Measurements from ENCODE around the gene C10orf67.
"Not testable (repeated sequence)": the region's sequence is repeated elsewhere in the genome, so short reads cannot be mapped to it uniquely, and the experiment has no call there.

The C10orf67 gene

DNA sequence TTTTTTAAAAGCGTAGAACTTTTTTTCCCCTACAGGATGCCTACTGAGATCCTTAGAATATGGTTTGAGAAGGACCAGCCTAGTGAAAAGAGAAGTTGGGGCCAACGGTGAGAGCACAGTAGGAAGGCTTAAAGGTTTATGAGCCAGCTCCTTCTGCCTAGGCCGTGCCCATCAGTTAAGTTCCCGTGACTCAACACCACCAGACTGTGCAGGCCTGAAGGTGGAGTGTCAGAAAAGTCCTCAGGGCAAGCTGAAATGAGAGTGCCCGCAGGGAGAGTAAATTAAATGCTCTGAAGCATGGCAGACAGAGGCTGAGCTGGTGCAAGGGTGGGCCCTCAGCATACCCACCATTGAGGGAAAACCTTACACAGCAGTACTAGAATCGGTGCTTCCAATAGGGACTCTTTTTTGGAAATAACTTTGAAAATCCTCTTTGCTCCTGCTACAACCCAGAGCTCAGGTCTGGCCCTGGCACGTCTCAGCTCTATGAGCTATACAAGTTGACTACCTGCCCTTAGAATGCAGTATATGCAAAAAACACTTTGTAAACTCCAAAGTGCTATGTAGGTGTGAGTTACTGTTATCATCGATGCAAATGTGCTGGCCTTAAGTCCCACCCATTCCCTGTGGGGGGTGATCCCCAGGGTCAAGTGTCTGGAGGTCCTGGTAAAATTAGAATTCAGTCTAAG is 15.2 kb upstream of the C10orf67 start (continued):
- TF ChIP-seq ZFP30 (CRISPR knock-in tag; IDR thresholded peaks at IDR 0.05): no peak
- no peak for TF ChIP-seq SNAI2 (CRISPR knock-in tag; IDR thresholded peaks at IDR 0.05)
- TF ChIP-seq ARNTL (CRISPR knock-in tag; IDR thresholded peaks at IDR 0.05; ENCODE audit: borderline replicate concordance, low read depth): no peak
- no peak for TF ChIP-seq CSDC2 (CRISPR knock-in tag; IDR thresholded peaks at IDR 0.05)
- no peak for TF ChIP-seq ZC3H10 (CRISPR knock-in tag; IDR thresholded peaks at IDR 0.05)
- no peak for TF ChIP-seq ZFP3 (CRISPR knock-in tag; IDR thresholded peaks at IDR 0.05)
- no peak for TF ChIP-seq ZNF8 (CRISPR knock-in tag; IDR thresholded peaks at IDR 0.05)

DNA sequence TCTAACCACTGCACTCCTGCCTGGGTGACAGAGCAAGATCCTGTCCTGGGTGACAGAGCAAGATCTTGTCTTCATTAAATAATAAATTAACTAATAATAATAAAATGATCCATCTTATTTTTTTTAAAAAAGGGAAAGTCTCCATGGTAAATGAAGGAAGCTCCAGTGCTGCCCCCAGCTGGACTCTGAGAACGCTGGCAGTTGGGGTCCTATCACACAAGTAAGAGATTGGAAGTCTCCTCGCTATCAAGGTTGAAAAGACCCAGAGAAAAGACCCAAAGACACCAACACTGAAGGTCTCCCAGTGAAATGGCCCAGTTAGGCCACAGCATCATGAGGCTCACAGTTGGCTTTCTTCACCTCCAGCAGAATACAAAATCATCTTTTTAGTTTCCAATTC is 13.8 kb upstream of the C10orf67 start:
- TF ChIP-seq RARB (CRISPR knock-in tag; IDR thresholded peaks at IDR 0.05) (no peak), ZNF70 (CRISPR knock-in tag; IDR thresholded peaks at IDR 0.05) (peak; percentile 92)
- ATAC-seq: peak; percentile 49; the same call in 1 of the 3 replicates

DNA sequence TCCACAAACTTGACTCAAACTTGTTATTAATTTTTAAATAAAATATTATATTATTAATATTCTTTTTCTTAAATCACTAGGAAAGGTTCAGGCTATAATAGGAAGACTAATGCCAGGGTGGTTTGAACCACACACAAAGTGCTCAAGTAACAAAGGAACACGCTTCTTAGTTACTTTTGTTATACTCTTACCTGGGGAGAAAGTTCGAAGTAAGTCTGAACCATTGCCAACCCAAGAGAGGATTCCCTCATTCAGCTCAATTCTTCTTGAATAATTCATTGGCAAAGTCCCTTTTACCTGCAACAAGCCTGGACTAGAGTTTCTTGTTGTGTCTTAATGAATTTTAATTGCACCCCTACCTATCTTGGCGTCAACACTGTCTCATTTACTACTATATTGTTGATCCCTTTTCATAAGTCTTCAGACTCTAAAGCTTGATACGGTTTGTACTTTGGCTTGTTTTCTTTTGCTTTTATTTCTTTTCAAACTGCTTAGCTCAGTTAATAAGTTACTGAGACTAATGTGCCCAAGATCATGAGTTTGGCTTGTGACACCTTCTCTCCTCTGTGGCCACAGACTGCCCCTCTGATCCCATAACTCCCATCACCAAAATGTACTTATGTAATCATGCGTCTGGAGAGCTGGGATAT is 10.2 kb upstream of the C10orf67 start:
- ATAC-seq: no peak
- TF ChIP-seq ZNF8 (CRISPR knock-in tag; IDR thresholded peaks at IDR 0.05) (no peak), TOX (CRISPR knock-in tag; IDR thresholded peaks at IDR 0.05; ENCODE audit: borderline replicate concordance) (no peak), OSR1 (CRISPR knock-in tag; IDR thresholded peaks at IDR 0.05) (no peak), BACH2 (CRISPR knock-in tag; IDR thresholded peaks at IDR 0.05; ENCODE audit: borderline replicate concordance) (no peak), ISL1 (CRISPR knock-in tag; IDR thresholded peaks at IDR 0.05) (no peak), ZFP3 (CRISPR knock-in tag; IDR thresholded peaks at IDR 0.05) (no peak), GLIS3 (CRISPR knock-in tag; IDR thresholded peaks at IDR 0.05) (no peak), ZNF70 (CRISPR knock-in tag; IDR thresholded peaks at IDR 0.05) (no peak)
- TF ChIP-seq, protein P1, sequence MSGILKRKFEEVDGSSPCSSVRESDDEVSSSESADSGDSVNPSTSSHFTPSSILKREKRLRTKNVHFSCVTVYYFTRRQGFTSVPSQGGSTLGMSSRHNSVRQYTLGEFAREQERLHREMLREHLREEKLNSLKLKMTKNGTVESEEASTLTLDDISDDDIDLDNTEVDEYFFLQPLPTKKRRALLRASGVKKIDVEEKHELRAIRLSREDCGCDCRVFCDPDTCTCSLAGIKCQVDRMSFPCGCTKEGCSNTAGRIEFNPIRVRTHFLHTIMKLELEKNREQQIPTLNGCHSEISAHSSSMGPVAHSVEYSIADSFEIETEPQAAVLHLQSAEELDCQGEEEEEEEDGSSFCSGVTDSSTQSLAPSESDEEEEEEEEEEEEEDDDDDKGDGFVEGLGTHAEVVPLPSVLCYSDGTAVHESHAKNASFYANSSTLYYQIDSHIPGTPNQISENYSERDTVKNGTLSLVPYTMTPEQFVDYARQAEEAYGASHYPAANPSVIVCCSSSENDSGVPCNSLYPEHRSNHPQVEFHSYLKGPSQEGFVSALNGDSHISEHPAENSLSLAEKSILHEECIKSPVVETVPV (CRISPR knock-in tag; IDR thresholded peaks at IDR 0.05): no peak

DNA sequence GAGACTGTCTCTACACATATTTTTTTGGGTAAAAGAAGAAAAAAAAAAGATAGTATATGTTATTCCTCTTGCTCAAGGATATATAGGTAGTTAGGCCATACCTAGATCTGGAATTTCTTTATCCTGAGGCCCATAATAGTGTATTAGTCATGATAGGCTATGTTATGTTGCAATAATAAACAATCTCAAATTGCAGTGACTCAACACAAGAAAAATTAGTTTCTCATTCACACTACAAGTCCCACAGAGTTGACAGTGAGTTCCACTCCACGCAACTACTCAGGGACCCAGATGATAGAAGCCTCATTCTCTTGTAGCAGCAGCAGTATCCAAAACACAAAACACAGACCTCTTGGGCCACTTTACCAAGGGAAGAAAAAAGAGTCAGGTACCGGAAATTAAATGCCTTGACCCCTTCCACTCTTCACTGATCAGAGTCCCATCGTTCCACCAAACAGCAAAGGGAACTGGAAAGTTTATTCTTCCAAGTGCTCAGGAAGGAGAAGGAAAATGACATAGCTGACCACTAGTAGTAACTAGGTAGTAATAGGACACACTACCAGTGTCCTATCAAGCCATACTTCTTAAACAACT is 7.4 kb upstream of the C10orf67 start:
- TF ChIP-seq, protein P2, sequence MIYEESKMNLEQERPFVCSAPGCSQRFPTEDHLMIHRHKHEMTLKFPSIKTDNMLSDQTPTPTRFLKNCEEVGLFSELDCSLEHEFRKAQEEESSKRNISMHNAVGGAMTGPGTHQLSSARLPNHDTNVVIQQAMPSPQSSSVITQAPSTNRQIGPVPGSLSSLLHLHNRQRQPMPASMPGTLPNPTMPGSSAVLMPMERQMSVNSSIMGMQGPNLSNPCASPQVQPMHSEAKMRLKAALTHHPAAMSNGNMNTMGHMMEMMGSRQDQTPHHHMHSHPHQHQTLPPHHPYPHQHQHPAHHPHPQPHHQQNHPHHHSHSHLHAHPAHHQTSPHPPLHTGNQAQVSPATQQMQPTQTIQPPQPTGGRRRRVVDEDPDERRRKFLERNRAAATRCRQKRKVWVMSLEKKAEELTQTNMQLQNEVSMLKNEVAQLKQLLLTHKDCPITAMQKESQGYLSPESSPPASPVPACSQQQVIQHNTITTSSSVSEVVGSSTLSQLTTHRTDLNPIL (CRISPR knock-in tag; IDR thresholded peaks at IDR 0.05; ENCODE audit: low read depth): no peak
- TF ChIP-seq ARNTL (CRISPR knock-in tag; IDR thresholded peaks at IDR 0.05; ENCODE audit: borderline replicate concordance, low read depth): no peak
- TF ChIP-seq ZNF8 (CRISPR knock-in tag; IDR thresholded peaks at IDR 0.05): no peak
- no peak for TF ChIP-seq RARB (CRISPR knock-in tag; IDR thresholded peaks at IDR 0.05)
- TF ChIP-seq ZFP30 (CRISPR knock-in tag; IDR thresholded peaks at IDR 0.05): no peak
- TF ChIP-seq SNAI2 (CRISPR knock-in tag; IDR thresholded peaks at IDR 0.05): no peak
- TF ChIP-seq, protein P3, sequence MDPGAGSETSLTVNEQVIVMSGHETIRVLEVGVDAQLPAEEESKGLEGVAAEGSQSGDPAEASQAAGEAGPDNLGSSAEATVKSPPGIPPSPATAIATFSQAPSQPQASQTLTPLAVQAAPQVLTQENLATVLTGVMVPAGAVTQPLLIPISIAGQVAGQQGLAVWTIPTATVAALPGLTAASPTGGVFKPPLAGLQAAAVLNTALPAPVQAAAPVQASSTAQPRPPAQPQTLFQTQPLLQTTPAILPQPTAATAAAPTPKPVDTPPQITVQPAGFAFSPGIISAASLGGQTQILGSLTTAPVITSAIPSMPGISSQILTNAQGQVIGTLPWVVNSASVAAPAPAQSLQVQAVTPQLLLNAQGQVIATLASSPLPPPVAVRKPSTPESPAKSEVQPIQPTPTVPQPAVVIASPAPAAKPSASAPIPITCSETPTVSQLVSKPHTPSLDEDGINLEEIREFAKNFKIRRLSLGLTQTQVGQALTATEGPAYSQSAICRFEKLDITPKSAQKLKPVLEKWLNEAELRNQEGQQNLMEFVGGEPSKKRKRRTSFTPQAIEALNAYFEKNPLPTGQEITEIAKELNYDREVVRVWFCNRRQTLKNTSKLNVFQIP (CRISPR knock-in tag; IDR thresholded peaks at IDR 0.05; ENCODE audit: borderline replicate concordance, low read depth): no peak
- no peak for TF ChIP-seq CSDC2 (CRISPR knock-in tag; IDR thresholded peaks at IDR 0.05)
- TF ChIP-seq TOX (CRISPR knock-in tag; IDR thresholded peaks at IDR 0.05; ENCODE audit: borderline replicate concordance): no peak
- TF ChIP-seq PPARA (CRISPR knock-in tag; IDR thresholded peaks at IDR 0.05; ENCODE audit: borderline replicate concordance): no peak
- TF ChIP-seq GLIS3 (CRISPR knock-in tag; IDR thresholded peaks at IDR 0.05): no peak
- no peak for TF ChIP-seq ZNF565 (CRISPR knock-in tag; conservative IDR thresholded peaks at IDR 0.05; ENCODE audit: low read depth)
- no peak for TF ChIP-seq ZC3H10 (CRISPR knock-in tag; IDR thresholded peaks at IDR 0.05)
- TF ChIP-seq ZNF70 (CRISPR knock-in tag; IDR thresholded peaks at IDR 0.05): no peak
- TF ChIP-seq OSR1 (CRISPR knock-in tag; IDR thresholded peaks at IDR 0.05): no peak
- no peak for TF ChIP-seq ISL1 (CRISPR knock-in tag; IDR thresholded peaks at IDR 0.05)
- no peak for TF ChIP-seq BACH2 (CRISPR knock-in tag; IDR thresholded peaks at IDR 0.05; ENCODE audit: borderline replicate concordance)
- TF ChIP-seq, protein P4, sequence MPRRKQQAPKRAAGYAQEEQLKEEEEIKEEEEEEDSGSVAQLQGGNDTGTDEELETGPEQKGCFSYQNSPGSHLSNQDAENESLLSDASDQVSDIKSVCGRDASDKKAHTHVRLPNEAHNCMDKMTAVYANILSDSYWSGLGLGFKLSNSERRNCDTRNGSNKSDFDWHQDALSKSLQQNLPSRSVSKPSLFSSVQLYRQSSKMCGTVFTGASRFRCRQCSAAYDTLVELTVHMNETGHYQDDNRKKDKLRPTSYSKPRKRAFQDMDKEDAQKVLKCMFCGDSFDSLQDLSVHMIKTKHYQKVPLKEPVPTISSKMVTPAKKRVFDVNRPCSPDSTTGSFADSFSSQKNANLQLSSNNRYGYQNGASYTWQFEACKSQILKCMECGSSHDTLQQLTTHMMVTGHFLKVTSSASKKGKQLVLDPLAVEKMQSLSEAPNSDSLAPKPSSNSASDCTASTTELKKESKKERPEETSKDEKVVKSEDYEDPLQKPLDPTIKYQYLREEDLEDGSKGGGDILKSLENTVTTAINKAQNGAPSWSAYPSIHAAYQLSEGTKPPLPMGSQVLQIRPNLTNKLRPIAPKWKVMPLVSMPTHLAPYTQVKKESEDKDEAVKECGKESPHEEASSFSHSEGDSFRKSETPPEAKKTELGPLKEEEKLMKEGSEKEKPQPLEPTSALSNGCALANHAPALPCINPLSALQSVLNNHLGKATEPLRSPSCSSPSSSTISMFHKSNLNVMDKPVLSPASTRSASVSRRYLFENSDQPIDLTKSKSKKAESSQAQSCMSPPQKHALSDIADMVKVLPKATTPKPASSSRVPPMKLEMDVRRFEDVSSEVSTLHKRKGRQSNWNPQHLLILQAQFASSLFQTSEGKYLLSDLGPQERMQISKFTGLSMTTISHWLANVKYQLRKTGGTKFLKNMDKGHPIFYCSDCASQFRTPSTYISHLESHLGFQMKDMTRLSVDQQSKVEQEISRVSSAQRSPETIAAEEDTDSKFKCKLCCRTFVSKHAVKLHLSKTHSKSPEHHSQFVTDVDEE (CRISPR knock-in tag; IDR thresholded peaks at IDR 0.05): no peak
- TF ChIP-seq TCF4 (CRISPR knock-in tag; IDR thresholded peaks at IDR 0.05; ENCODE audit: borderline replicate concordance): no peak
- TF ChIP-seq, protein P1 (CRISPR knock-in tag; IDR thresholded peaks at IDR 0.05): no peak

DNA sequence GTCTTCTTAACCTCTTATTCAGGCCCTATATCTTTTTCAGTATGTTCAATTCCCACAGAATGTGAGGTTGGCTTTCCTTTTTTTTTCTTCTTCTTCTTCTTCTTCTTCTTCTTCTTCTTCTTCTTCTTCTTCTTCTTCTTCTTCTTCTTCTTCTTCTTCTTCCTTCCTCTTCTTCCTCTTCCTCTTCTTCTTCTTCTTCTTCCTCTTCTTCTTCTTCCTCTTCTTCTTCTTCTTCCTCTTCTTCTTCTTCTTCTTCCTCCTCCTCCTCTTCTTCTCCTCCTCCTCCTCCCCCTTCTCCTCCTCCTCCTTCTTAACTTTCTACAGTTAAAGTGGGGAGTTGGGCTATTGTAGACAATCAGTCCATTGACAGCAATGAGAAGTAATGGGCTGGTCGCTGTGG is 6.1 kb upstream of the C10orf67 start:
- ATAC-seq: not testable (repeated sequence)

More for the DNA sequence above, 7.4 kb upstream of the C10orf67 start:
- no peak; the same call in 2 of the 3 replicates for ATAC-seq
